A673 (cell line): ENCODE results near the gene CYTH3. TPM values are rescaled to one million over a fixed set of nuclear protein-coding genes. Genes with fewer than 3 reads are reported as not detected.

Experiments
- BruUV-seq: library from RNA; stranded (reverse); fragments of 400-500 nt; replicated peaks from 2 replicates; lab custom pipeline; 2021; lab: Mats Ljungman, UMichigan
- CTCF ChIA-PET: fragments of 300-600 bp; sonication (Branson Sonifier 250); formaldehyde crosslinking; loops from one replicate; lab custom pipeline; 2022; ENCODE audit warnings: antibody characterized with exemption; lab: Charles Lee
- POLR2A ChIA-PET: fragments of 300-600 bp; sonication (Branson Sonifier 250); formaldehyde crosslinking; loops from one replicate; lab custom pipeline; 2022; ENCODE audit warnings: antibody characterized with exemption; ENCODE audit not compliant: low non-redundant PET; lab: Charles Lee
- DNase-seq: peaks from one replicate; pipeline ENCODE4 v3.0.0-alpha.2; 2015; ENCODE audit warnings: low spot score
- H3K27ac ChIP-seq: fragments of 200-600 bp; sonication (generic); 2 replicates; pipeline ENCODE4 v1.5.1; 2016; ENCODE audit warnings: mixed run types, low read depth, mild to moderate bottlenecking, mixed read lengths, antibody characterized with exemption, low read length; ENCODE audit not compliant: poor library complexity, severe bottlenecking
- H3K27me3 ChIP-seq: fragments of 200-600 bp; sonication (generic); replicated peaks from 2 replicates; pipeline ENCODE4 v1.6.1; 2017; ENCODE audit warnings: mixed run types, low read depth, mild to moderate bottlenecking, mixed read lengths, antibody characterized with exemption, low read length; ENCODE audit not compliant: insufficient read depth, poor library complexity
- H3K36me3 ChIP-seq: fragments of 200-600 bp; sonication (generic); 2 replicates; pipeline ENCODE4 v1.6.1; 2016; ENCODE audit warnings: mixed run types, mild to moderate bottlenecking, mixed read lengths, antibody characterized with exemption, low read length; ENCODE audit not compliant: insufficient read depth, poor library complexity, severe bottlenecking
- H3K4me1 ChIP-seq: fragments of 200-600 bp; sonication (generic); 2 replicates; pipeline ENCODE4 v1.6.1; 2017; ENCODE audit warnings: mixed run types, mild to moderate bottlenecking, mixed read lengths, antibody characterized with exemption, low read length; ENCODE audit not compliant: insufficient read depth, poor library complexity, severe bottlenecking
- H3K4me3 ChIP-seq: fragments of 200-600 bp; sonication (generic); 2 replicates; pipeline ENCODE4 v1.5.1; 2016; ENCODE audit warnings: low read depth, mixed run types, mild to moderate bottlenecking, mixed read lengths, low read length; ENCODE audit not compliant: poor library complexity, severe bottlenecking
- H3K9me3 ChIP-seq: fragments of 200-600 bp; sonication (generic); 2 replicates; pipeline ENCODE4 v1.6.1; 2016; ENCODE audit warnings: mixed run types, low read depth, mild to moderate bottlenecking, mixed read lengths, antibody characterized with exemption, low read length; ENCODE audit not compliant: poor library complexity, severe bottlenecking
- EZH2 ChIP-seq: fragments of 200-600 bp; sonication (generic); IDR thresholded peaks from 2 replicates; pipeline ENCODE4 v1.6.1; 2017; ENCODE audit warnings: borderline replicate concordance, low read depth, mild to moderate bottlenecking, mixed read lengths, antibody characterized with exemption, low read length; ENCODE audit not compliant: poor library complexity, severe bottlenecking
- intact Hi-C: fragments of 100-400 bp; cut with micrococcal nuclease; formaldehyde crosslinking; loops from one replicate; pipeline ENCODE4 v1.10.0; 2022; ENCODE audit not compliant: unreplicated experiment
- total RNA-seq: library from RNA; stranded (reverse); gene quantifications from 2 replicates; pipeline ENCODE4 v1.2.3, GENCODE V29; 2021
- TF ChIP-seq, protein P1 (sequence below): fragments of 300-800, 200-600 bp; sonication (generic); conservative IDR thresholded peaks from 2 replicates; pipeline ENCODE4 v1.5.1; 2017; ENCODE audit warnings: low read depth, mild to moderate bottlenecking, antibody characterized with exemption, low read length, moderate library complexity, mixed read lengths

Gene CYTH3
- total RNA-seq, 1 experiment from 2014 or later, result 20.2 TPM

DNA sequence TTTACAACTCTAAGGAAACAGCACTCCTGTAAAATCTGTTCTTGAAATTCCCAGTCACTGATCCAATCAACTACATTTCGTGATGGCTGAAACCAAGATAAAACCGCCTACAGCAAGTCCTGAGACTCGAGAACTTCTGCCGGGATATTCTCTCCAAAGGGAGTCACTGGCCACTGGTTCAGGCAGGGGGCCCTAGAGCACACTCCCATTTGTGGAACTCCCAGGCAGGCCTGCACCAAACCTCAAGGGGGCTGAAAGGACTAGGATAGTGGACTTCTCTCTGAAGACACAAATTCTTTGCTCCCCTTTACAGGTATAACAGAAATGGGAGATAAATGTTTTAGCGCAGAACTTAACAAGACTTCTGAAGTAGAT lies 16.3 kb downstream of the CYTH3 start:
- peak overlapping the region; percentile 73 for H3K27ac ChIP-seq

DNA sequence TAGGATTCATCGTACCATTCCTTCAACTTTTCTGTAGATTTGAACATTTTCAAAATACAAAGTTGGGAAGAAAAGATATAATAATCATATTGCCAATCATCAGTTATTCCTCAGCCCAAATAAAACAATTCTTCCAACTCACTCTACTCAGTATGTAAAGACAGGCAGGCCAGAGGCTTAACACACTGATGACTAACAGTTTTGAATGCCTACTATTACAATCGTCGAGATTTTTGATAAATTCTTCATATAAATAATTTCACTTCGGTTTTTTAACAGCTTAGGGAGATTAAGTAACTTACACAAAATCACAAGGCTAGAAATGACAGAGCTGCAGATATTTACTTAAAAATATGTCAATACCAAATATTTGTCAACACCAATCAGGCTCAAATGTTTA lies 17.6 kb downstream of the CYTH3 start:
- CTCF ChIA-PET, result no interaction called here
- peak overlapping the region; percentile 11 for H3K27ac ChIP-seq

More for the DNA sequence above, 16.3 kb downstream of the CYTH3 start:
- ChIA-PET CTCF (no interaction called here), POLR2A (no interaction called here)
- Histone ChIP-seq H3K4me3 (no peak overlapping the region), H3K9me3 (no peaks in the 10 kb centered on the region), H3K4me1 (peaks cover 68% of the 10 kb centered on the region), H3K27me3 (no peaks in the 10 kb centered on the region), H3K36me3 (no peaks in the 10 kb centered on the region)
- intact Hi-C loops, result no loop called here
- DNase-seq, result peak; percentile 49
- no TSS peak for BruUV-seq
- TF ChIP-seq EZH2, result no peak
- TF ChIP-seq, protein P1, sequence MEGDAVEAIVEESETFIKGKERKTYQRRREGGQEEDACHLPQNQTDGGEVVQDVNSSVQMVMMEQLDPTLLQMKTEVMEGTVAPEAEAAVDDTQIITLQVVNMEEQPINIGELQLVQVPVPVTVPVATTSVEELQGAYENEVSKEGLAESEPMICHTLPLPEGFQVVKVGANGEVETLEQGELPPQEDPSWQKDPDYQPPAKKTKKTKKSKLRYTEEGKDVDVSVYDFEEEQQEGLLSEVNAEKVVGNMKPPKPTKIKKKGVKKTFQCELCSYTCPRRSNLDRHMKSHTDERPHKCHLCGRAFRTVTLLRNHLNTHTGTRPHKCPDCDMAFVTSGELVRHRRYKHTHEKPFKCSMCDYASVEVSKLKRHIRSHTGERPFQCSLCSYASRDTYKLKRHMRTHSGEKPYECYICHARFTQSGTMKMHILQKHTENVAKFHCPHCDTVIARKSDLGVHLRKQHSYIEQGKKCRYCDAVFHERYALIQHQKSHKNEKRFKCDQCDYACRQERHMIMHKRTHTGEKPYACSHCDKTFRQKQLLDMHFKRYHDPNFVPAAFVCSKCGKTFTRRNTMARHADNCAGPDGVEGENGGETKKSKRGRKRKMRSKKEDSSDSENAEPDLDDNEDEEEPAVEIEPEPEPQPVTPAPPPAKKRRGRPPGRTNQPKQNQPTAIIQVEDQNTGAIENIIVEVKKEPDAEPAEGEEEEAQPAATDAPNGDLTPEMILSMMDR, result 0 out of 2 replicates have a peak, but pooled peaks have one; percentile 15

DNA sequence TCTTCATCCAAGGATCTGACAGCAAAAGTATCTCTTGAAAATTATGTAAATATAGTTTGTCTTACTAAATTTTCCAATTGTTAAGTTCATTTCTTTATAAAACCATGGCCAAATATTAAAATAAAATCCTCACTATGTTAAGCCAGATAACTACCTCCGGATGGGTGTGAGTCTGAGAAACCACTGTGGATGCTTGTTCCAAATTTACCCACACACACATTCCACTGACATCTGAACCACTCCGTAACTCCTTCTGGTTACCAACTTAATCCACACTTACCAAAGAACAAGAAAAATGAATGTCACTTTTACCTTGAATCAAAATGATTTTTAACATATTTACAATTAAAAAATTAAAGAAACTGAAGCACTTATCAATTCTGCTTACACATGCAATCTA lies 19.7 kb downstream of the CYTH3 start:
- Histone ChIP-seq H3K27me3 (no peaks in the 10 kb centered on the region), H3K4me3 (no peak overlapping the region), H3K36me3 (no peaks in the 10 kb centered on the region), H3K9me3 (no peaks in the 10 kb centered on the region), H3K4me1 (peaks cover 56% of the 10 kb centered on the region), H3K27ac (peak overlapping the region; percentile 57)
- CTCF ChIA-PET, result no interaction called here
- no peak for TF ChIP-seq EZH2
- TF ChIP-seq, protein P1, result no peak
- DNase-seq, result no peak
- no TSS peak for BruUV-seq
- intact Hi-C loops, result no loop called here
- POLR2A ChIA-PET, result no interaction called here

More for the DNA sequence above, 17.6 kb downstream of the CYTH3 start:
- Histone ChIP-seq H3K36me3 (no peaks in the 10 kb centered on the region), H3K4me3 (no peak overlapping the region), H3K4me1 (peaks cover 72% of the 10 kb centered on the region), H3K9me3 (no peaks in the 10 kb centered on the region), H3K27me3 (no peaks in the 10 kb centered on the region)
- DNase-seq, result no peak
- no TSS peak for BruUV-seq
- POLR2A ChIA-PET, result interaction anchor here (0.6 kb wide), 1 partner anchor 51 kb away, joined by 3 read pairs; no protein-coding TSS in a partner anchor
- intact Hi-C loops, result no loop called here
- TF ChIP-seq, protein P1, result no peak
- no peak for TF ChIP-seq EZH2
